ENCODE measurements around the gene MPZL2. TPM values are rescaled to one million over a fixed set of nuclear protein-coding genes. Genes with fewer than 3 reads are reported as not detected.
A peak's percentile ranks its signal among the peaks of the same experiment; 100 is the strongest.

MPZL2 gene
- total and polyA plus RNA-seq, 10 of the 15 experiments (the other 5 are each of a cell fraction or from before 2014, with no cell fraction given) = 0.81 to 4.8 (median 3.1) TPM

DNA sequence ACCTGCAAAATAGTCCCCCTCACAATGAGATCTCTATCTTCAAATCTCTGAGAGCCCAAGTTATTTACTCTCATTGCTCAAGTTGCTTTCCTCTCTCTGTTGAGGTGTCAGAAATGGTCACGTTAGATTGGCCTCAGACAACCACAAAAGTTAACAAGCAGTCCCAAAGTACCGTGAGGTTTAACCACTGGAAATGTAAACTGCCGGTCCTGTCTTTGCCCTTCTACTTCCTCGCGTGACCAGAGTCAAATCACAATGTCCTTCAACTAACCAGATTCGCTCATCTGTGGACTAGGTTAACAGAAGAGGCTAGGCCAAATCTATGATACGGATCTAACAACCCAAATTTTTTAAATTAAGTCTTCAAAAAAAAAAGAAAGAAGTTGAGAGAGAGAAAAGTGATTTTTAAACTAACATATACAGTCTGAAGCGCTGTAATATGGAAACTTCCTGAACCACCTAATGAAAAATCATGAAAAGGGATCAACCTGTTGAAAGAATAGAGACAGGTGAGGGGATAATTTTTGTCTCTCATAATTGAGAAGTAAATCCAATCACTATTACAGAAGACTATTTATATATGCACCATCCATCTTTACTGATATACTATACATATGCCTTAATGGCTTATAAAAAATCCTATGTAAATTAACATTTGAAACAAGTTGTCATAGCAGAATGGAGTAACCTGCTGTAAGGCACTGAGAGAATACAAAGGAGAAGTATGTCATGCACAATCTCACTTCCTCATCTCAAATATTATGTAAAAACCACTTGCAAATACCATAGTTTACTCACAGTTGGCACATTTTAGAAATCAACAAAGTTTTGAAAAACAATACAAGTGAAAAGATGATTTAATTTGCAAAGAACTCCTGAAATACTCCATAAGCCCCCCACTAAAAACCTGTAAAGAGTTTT, 36.0 kb downstream of the MPZL2 start (continued):
- TF ChIP-seq, protein P1, sequence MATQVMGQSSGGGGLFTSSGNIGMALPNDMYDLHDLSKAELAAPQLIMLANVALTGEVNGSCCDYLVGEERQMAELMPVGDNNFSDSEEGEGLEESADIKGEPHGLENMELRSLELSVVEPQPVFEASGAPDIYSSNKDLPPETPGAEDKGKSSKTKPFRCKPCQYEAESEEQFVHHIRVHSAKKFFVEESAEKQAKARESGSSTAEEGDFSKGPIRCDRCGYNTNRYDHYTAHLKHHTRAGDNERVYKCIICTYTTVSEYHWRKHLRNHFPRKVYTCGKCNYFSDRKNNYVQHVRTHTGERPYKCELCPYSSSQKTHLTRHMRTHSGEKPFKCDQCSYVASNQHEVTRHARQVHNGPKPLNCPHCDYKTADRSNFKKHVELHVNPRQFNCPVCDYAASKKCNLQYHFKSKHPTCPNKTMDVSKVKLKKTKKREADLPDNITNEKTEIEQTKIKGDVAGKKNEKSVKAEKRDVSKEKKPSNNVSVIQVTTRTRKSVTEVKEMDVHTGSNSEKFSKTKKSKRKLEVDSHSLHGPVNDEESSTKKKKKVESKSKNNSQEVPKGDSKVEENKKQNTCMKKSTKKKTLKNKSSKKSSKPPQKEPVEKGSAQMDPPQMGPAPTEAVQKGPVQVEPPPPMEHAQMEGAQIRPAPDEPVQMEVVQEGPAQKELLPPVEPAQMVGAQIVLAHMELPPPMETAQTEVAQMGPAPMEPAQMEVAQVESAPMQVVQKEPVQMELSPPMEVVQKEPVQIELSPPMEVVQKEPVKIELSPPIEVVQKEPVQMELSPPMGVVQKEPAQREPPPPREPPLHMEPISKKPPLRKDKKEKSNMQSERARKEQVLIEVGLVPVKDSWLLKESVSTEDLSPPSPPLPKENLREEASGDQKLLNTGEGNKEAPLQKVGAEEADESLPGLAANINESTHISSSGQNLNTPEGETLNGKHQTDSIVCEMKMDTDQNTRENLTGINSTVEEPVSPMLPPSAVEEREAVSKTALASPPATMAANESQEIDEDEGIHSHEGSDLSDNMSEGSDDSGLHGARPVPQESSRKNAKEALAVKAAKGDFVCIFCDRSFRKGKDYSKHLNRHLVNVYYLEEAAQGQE (IDR thresholded peaks at IDR 0.05; ENCODE audit: low read depth, low read length) = no peak
- TF ChIP-seq KDM1A (IDR thresholded peaks at IDR 0.05; ENCODE audit: borderline replicate concordance) (no peak), KAT2A (conservative IDR thresholded peaks at IDR 0.05; ENCODE audit: control insufficient read depth, low read depth, low read length) (no peak), ZZZ3 (IDR thresholded peaks at IDR 0.05; ENCODE audit: control insufficient read depth, insufficient read length, low read depth) (no peak), POLR2AphosphoS2 (IDR thresholded peaks at IDR 0.05; ENCODE audit: low read depth, low read length) (no peak), KLF5 (IDR thresholded peaks at IDR 0.05; ENCODE audit: partially characterized antibody) (no peak), HDGF (IDR thresholded peaks at IDR 0.05) (no peak), IKZF1 (conservative IDR thresholded peaks at IDR 0.05) (peak; percentile 84), BHLHE40 (IDR thresholded peaks at IDR 0.05; ENCODE audit: borderline replicate concordance in 1 of 2, low read depth in 2 of 2, low read length in 1 of 2) (peak; percentile 100), JUNB (IDR thresholded peaks at IDR 0.05) (peak; percentile 43), BACH1 (IDR thresholded peaks at IDR 0.05; ENCODE audit: borderline replicate concordance) (peak; percentile 87; the same call in 1 of the 2 replicates), HDAC2 (IDR thresholded peaks at IDR 0.05) (no peak), FOXK2 (IDR thresholded peaks at IDR 0.05) (0 out of 2 replicates have a peak, but pooled peaks have one; percentile 40), PAX5 (IDR thresholded peaks at IDR 0.05; ENCODE audit: borderline replicate concordance, low read depth, low read length) (peak; percentile 86), ATF7 (IDR thresholded peaks at IDR 0.05; ENCODE audit: low read depth) (peak; percentile 75), CEBPB (IDR thresholded peaks at IDR 0.05; ENCODE audit: borderline replicate concordance in 1 of 2, low read depth in 2 of 2, low read length in 2 of 2) (peak in 1 of 2 experiments; percentile 37; a peak in 1 of 4 replicates), RAD51 (IDR thresholded peaks at IDR 0.05) (peak; percentile 65), MYC (IDR thresholded peaks at IDR 0.05; ENCODE audit: insufficient read depth, insufficient read length, insufficient replicate concordance, low read length, severe bottlenecking) (no peak), MYB (IDR thresholded peaks at IDR 0.05; ENCODE audit: borderline replicate concordance, low read depth, low read length) (peak; percentile 62; the same call in 1 of the 2 replicates), TCF3 (IDR thresholded peaks at IDR 0.05; ENCODE audit: borderline replicate concordance, insufficient read depth, low read depth, low read length) (no peak), ZSCAN29 (IDR thresholded peaks at IDR 0.05) (no peak), STAT3 (IDR thresholded peaks at IDR 0.05; ENCODE audit: low read depth, low read length) (peak; percentile 92; the same call in 1 of the 2 replicates), EED (IDR thresholded peaks at IDR 0.05; ENCODE audit: low read depth) (0 out of 2 replicates have a peak, but pooled peaks have one; percentile 50), TCF12 (IDR thresholded peaks at IDR 0.05; ENCODE audit: low read depth, low read length) (0 out of 2 replicates have a peak, but pooled peaks have one; percentile 47), MEF2B (IDR thresholded peaks at IDR 0.05; ENCODE audit: partially characterized antibody, poor library complexity, severe bottlenecking) (peak; percentile 66), NR2F1 (conservative IDR thresholded peaks at IDR 0.05) (peak; percentile 91), RB1 (IDR thresholded peaks at IDR 0.05; ENCODE audit: borderline replicate concordance) (no peak), SREBF1 (IDR thresholded peaks at IDR 0.05; ENCODE audit: low read length) (no peak)
- TF ChIP-seq, protein P2, sequence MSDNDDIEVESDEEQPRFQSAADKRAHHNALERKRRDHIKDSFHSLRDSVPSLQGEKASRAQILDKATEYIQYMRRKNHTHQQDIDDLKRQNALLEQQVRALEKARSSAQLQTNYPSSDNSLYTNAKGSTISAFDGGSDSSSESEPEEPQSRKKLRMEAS (IDR thresholded peaks at IDR 0.05; ENCODE audit: low read depth, low read length) = 0 out of 2 replicates have a peak, but pooled peaks have one; percentile 30

Data from GM12878 (cell line).